ENCODE results near the gene MAOB. TPM values are rescaled to one million over a fixed set of nuclear protein-coding genes. Genes with fewer than 3 reads are reported as not detected.

MAOB gene
- total and polyA plus RNA-seq, 10 of the 15 experiments (the other 5 are each of a cell fraction or from before 2014, with no cell fraction given): 0.21 TPM; not detected in 9

- H2AFZ ChIP-seq (ENCODE audit: control insufficient read depth, low read depth, low read length): no peak overlapping the region
- CTCF ChIA-PET: interaction anchor here (2.0 kb wide), 1 partner anchor 11 kb away, joined by 8 read pairs; no protein-coding TSS in a partner anchor
- RAD21 ChIA-PET (ENCODE audit: unreplicated experiment): no interaction called here
- in situ Hi-C loops (cut with MboI) (no loop called here), intact Hi-C loops (cut with micrococcal nuclease; ENCODE audit: unreplicated experiment) (no loop called here)
- no peaks in the 10 kb centered on the region for H3K36me3 ChIP-seq (ENCODE audit: control insufficient read depth in 2 of 2, insufficient read depth in 2 of 2, low read length in 1 of 2)
- no peaks in the 10 kb centered on the region for H3K27me3 ChIP-seq (replicated peaks in 1 of 2; ENCODE audit: control insufficient read depth in 2 of 2, insufficient read depth in 2 of 2, low read length in 1 of 2)
- no peak for DNase-seq (ENCODE audit: low read depth, low spot score)
- SMC1A ChIA-PET (ENCODE audit: uncharacterized antibody, unreplicated experiment): interaction anchor here (0.7 kb wide), 1 partner anchor 34 kb away, joined by 3 read pairs; no protein-coding TSS in a partner anchor
- no peak overlapping the region for H3K9ac ChIP-seq (ENCODE audit: control insufficient read depth, insufficient read depth, low read length)
- POLR2A ChIA-PET: no interaction called here
- H4K20me1 ChIP-seq (ENCODE audit: control insufficient read depth, insufficient read depth): no peaks in the 10 kb centered on the region
- no peak for TF ChIP-seq MYC (IDR thresholded peaks at IDR 0.05; ENCODE audit: insufficient read depth, insufficient read length, insufficient replicate concordance, low read length, severe bottlenecking)
- no peak for TF ChIP-seq IKZF2 (IDR thresholded peaks at IDR 0.05)
- TF ChIP-seq NRF1 (conservative IDR thresholded peaks at IDR 0.05; ENCODE audit: low read depth, low read length): no peak
- no peak for TF ChIP-seq STAT3 (IDR thresholded peaks at IDR 0.05; ENCODE audit: low read depth, low read length)
- TF ChIP-seq YBX1 (IDR thresholded peaks at IDR 0.05): no peak
- TF ChIP-seq, protein P1, sequence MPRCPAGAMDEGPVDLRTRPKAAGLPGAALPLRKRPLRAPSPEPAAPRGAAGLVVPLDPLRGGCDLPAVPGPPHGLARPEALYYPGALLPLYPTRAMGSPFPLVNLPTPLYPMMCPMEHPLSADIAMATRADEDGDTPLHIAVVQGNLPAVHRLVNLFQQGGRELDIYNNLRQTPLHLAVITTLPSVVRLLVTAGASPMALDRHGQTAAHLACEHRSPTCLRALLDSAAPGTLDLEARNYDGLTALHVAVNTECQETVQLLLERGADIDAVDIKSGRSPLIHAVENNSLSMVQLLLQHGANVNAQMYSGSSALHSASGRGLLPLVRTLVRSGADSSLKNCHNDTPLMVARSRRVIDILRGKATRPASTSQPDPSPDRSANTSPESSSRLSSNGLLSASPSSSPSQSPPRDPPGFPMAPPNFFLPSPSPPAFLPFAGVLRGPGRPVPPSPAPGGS (IDR thresholded peaks at IDR 0.05; ENCODE audit: borderline replicate concordance, insufficient read depth, low read depth, low read length, poor library complexity, severe bottlenecking): no peak
- TF ChIP-seq SREBF2 (IDR thresholded peaks at IDR 0.05; ENCODE audit: low read length): no peak
- TF ChIP-seq SMAD1 (IDR thresholded peaks at IDR 0.05; ENCODE audit: low read depth, partially characterized antibody): no peak
- TF ChIP-seq SIX5 (IDR thresholded peaks at IDR 0.05; ENCODE audit: low read depth, low read length, severe bottlenecking): no peak
- TF ChIP-seq, protein P2, sequence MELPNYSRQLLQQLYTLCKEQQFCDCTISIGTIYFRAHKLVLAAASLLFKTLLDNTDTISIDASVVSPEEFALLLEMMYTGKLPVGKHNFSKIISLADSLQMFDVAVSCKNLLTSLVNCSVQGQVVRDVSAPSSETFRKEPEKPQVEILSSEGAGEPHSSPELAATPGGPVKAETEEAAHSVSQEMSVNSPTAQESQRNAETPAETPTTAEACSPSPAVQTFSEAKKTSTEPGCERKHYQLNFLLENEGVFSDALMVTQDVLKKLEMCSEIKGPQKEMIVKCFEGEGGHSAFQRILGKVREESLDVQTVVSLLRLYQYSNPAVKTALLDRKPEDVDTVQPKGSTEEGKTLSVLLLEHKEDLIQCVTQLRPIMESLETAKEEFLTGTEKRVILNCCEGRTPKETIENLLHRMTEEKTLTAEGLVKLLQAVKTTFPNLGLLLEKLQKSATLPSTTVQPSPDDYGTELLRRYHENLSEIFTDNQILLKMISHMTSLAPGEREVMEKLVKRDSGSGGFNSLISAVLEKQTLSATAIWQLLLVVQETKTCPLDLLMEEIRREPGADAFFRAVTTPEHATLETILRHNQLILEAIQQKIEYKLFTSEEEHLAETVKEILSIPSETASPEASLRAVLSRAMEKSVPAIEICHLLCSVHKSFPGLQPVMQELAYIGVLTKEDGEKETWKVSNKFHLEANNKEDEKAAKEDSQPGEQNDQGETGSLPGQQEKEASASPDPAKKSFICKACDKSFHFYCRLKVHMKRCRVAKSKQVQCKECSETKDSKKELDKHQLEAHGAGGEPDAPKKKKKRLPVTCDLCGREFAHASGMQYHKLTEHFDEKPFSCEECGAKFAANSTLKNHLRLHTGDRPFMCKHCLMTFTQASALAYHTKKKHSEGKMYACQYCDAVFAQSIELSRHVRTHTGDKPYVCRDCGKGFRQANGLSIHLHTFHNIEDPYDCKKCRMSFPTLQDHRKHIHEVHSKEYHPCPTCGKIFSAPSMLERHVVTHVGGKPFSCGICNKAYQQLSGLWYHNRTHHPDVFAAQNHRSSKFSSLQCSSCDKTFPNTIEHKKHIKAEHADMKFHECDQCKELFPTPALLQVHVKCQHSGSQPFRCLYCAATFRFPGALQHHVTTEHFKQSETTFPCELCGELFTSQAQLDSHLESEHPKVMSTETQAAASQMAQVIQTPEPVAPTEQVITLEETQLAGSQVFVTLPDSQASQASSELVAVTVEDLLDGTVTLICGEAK (IDR thresholded peaks at IDR 0.05; ENCODE audit: borderline replicate concordance): no peak
- no peak for TF ChIP-seq ZNF217 (IDR thresholded peaks at IDR 0.05)
- TF ChIP-seq, protein P3, sequence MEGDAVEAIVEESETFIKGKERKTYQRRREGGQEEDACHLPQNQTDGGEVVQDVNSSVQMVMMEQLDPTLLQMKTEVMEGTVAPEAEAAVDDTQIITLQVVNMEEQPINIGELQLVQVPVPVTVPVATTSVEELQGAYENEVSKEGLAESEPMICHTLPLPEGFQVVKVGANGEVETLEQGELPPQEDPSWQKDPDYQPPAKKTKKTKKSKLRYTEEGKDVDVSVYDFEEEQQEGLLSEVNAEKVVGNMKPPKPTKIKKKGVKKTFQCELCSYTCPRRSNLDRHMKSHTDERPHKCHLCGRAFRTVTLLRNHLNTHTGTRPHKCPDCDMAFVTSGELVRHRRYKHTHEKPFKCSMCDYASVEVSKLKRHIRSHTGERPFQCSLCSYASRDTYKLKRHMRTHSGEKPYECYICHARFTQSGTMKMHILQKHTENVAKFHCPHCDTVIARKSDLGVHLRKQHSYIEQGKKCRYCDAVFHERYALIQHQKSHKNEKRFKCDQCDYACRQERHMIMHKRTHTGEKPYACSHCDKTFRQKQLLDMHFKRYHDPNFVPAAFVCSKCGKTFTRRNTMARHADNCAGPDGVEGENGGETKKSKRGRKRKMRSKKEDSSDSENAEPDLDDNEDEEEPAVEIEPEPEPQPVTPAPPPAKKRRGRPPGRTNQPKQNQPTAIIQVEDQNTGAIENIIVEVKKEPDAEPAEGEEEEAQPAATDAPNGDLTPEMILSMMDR (IDR thresholded peaks at IDR 0.05 in 2 of 3, conservative IDR thresholded peaks at IDR 0.05 in 1 of 3; ENCODE audit: control insufficient read depth in 2 of 3, extremely low read depth in 1 of 3, insufficient read depth in 1 of 3, low read depth in 3 of 3, low read length in 3 of 3): no peak
- H3K79me2 ChIP-seq (ENCODE audit: control insufficient read depth, insufficient read depth, low read length): no peaks in the 10 kb centered on the region
- no peaks in the 10 kb centered on the region for H3K4me1 ChIP-seq (ENCODE audit: control insufficient read depth, insufficient read depth, low read length)
- BruUV-seq (replicated peaks): no TSS peak
- no peaks in the 10 kb centered on the region for H3K9me3 ChIP-seq (replicated peaks; ENCODE audit: control insufficient read depth, insufficient read depth, low read length)
- no peak overlapping the region for H3K27ac ChIP-seq (ENCODE audit: control insufficient read depth, insufficient read depth)
- H3K4me2 ChIP-seq (ENCODE audit: control insufficient read depth, insufficient read depth): no peak overlapping the region
- no peak for ATAC-seq
- H3K4me3 ChIP-seq: no peak overlapping the region
- FAIRE-seq: no peak
- WGBS (ENCODE audit: insufficient coverage, insufficient replicate concordance, low lambda C conversion rate, missing lambda C conversion rate): 5% methylated on average over 7 of the region's 7 CpGs
These were observed 140.2 kb downstream of the MAOB start for GRCh38 chrX:43741843-43742573.
